Endothelial cell of umbilical vein (primary cell): Measurements from ENCODE around the gene WNT11. TPM values are rescaled to one million over a fixed set of nuclear protein-coding genes. Genes with fewer than 3 reads are reported as not detected.

ENCODE experiments used
- BruUV-seq: library from RNA; stranded (reverse); fragments of 400-500 nt; replicated peaks from 2 replicates; lab custom pipeline; 2021; lab: Mats Ljungman, UMichigan
- CTCF ChIA-PET: fragments of 300-600, 350-600 bp; sonication (Branson Sonifier 250); formaldehyde crosslinking; loops from one replicate; lab custom pipeline; 2021; ENCODE audit warnings: antibody characterized with exemption, inconsistent platforms; lab: Charles Lee
- POLR2A ChIA-PET: fragments of 300-600, 350-600 bp; sonication (Branson Sonifier 250); formaldehyde crosslinking; loops from one replicate; lab custom pipeline; 2021; ENCODE audit warnings: antibody characterized with exemption, inconsistent platforms; lab: Charles Lee
- DNase-seq: peaks from one replicate; pipeline ENCODE4 v3.0.0-alpha.2; 2011; ENCODE audit warnings: low read depth, low spot score
- FAIRE-seq: peaks from 2 replicates; lab custom pipeline; 2011; peaks lifted over from hg19 to GRCh38; lab: Jason Lieb, UNC
- H2AFZ ChIP-seq: 2 replicates; pipeline ENCODE4 v1.6.0; 2012; ENCODE audit warnings: low read depth, low read length, control low read depth, inconsistent platforms
- H3K27ac ChIP-seq: 2 replicates; pipeline ENCODE4 v1.5.1; 2011; ENCODE audit warnings: low read depth, mild to moderate bottlenecking, control low read depth, low read length, moderate library complexity; ENCODE audit not compliant: insufficient read depth
- H3K27me3 ChIP-seq, 2 experiments: 2 replicates each; pipeline versions ENCODE4 v1.6.0 to v1.6.1; 2011; ENCODE audit warnings: low read length in 2 of 2, mixed read lengths in 1 of 2; ENCODE audit not compliant: control insufficient read depth in 2 of 2, insufficient read depth in 2 of 2
- H3K36me3 ChIP-seq, 2 experiments: 2 replicates in 1 of 2; 3 replicates in 1 of 2; pipeline ENCODE4 v1.5.1; 2011; ENCODE audit warnings: low read length in 2 of 2, mild to moderate bottlenecking in 1 of 2, moderate library complexity in 1 of 2; ENCODE audit not compliant: control insufficient read depth in 2 of 2, insufficient read depth in 2 of 2; ENCODE audit errors: extremely low read depth in 1 of 2
- H3K4me1 ChIP-seq: 3 replicates; pipeline ENCODE4 v1.5.1; 2011; ENCODE audit warnings: mild to moderate bottlenecking, low read length; ENCODE audit not compliant: control insufficient read depth, insufficient read depth; ENCODE audit errors: extremely low read depth
- H3K4me2 ChIP-seq: 2 replicates; pipeline ENCODE4 v1.6.1; 2011; ENCODE audit warnings: low read length, control low read depth, mixed read lengths; ENCODE audit not compliant: insufficient read depth
- H3K4me3 ChIP-seq, 3 experiments: fragments of 200-600 bp in 1 of 3; sonication (generic), shearing (Covaris generic) in 1 of 3; replicated peaks in 1 of 3; 2 replicates each; pipeline ENCODE4 v1.5.1; 2011 to 2016; ENCODE audit warnings: control low read depth in 3 of 3, low read length in 3 of 3, mild to moderate bottlenecking in 2 of 3, inconsistent platforms in 1 of 3, low read depth in 1 of 3, moderate library complexity in 1 of 3; ENCODE audit not compliant: insufficient read depth in 1 of 3
- H3K79me2 ChIP-seq: 2 replicates; pipeline ENCODE4 v1.6.0; 2012; ENCODE audit warnings: low read length, inconsistent platforms; ENCODE audit not compliant: control insufficient read depth, insufficient read depth
- H3K9ac ChIP-seq: replicated peaks from 2 replicates; pipeline ENCODE3; 2011; ENCODE audit warnings: low read length, control low read depth; ENCODE audit not compliant: insufficient read depth; ENCODE audit errors: extremely low read depth
- H3K9me1 ChIP-seq: replicated peaks from 3 replicates; pipeline ENCODE4 v1.6.0; 2011; ENCODE audit warnings: mild to moderate bottlenecking, low read length; ENCODE audit not compliant: control insufficient read depth, insufficient read depth; ENCODE audit errors: extremely low read depth
- H3K9me3 ChIP-seq: replicated peaks from 2 replicates; pipeline ENCODE4 v1.5.1; 2012; ENCODE audit warnings: low read length, inconsistent platforms; ENCODE audit not compliant: control insufficient read depth, insufficient read depth
- H4K20me1 ChIP-seq: replicated peaks from 2 replicates; pipeline ENCODE3; 2011; ENCODE audit warnings: mild to moderate bottlenecking, low read length; ENCODE audit not compliant: control insufficient read depth, insufficient read depth; ENCODE audit errors: extremely low read depth
- CTCF ChIP-seq, 2 donors: IDR thresholded peaks; 1 replicate in 1 of 2; 2 replicates in 1 of 2; pipeline ENCODE4 v1.5.1; 2011; ENCODE audit warnings: low read length in 2 of 2, mild to moderate bottlenecking in 2 of 2, moderate library complexity in 2 of 2, control low read depth in 1 of 2, inconsistent platforms in 1 of 2, low read depth in 1 of 2; ENCODE audit not compliant: insufficient read depth in 1 of 2; ENCODE audit errors: extremely low read depth in 1 of 2
- EZH2 ChIP-seq: IDR thresholded peaks from 2 replicates; pipeline ENCODE4 v1.6.1; 2012; ENCODE audit warnings: borderline replicate concordance, low read depth, mild to moderate bottlenecking, moderate library complexity, low read length, inconsistent platforms; ENCODE audit not compliant: severe bottlenecking
- FOS ChIP-seq: IDR thresholded peaks from 2 replicates; pipeline ENCODE4 v1.6.1; 2011; ENCODE audit warnings: mild to moderate bottlenecking, low read length, moderate library complexity, borderline replicate concordance; ENCODE audit not compliant: insufficient read depth
- GATA2 ChIP-seq: IDR thresholded peaks from 2 replicates; pipeline ENCODE4 v1.7.0; 2011; ENCODE audit warnings: low read depth, mild to moderate bottlenecking, moderate library complexity, mixed read lengths, low read length; ENCODE audit not compliant: insufficient read length, insufficient read depth
- JUN ChIP-seq: IDR thresholded peaks from 2 replicates; pipeline ENCODE4 v1.6.1; 2011; ENCODE audit warnings: borderline replicate concordance, low read depth; ENCODE audit not compliant: insufficient read length, insufficient read depth
- MAX ChIP-seq: IDR thresholded peaks from 2 replicates; pipeline ENCODE4 v1.6.1; 2011; ENCODE audit not compliant: insufficient read depth, insufficient read length
- MYC ChIP-seq: IDR thresholded peaks from one replicate; pipeline ENCODE4 v1.6.1; 2011; ENCODE audit warnings: mild to moderate bottlenecking, low read depth, low read length
- POLR2A ChIP-seq: IDR thresholded peaks from 2 replicates; pipeline ENCODE4 v1.6.1; 2012; ENCODE audit warnings: low read depth, mild to moderate bottlenecking, control low read depth, low read length
- POLR2AphosphoS5 ChIP-seq: IDR thresholded peaks from 2 replicates; pipeline ENCODE4 v1.6.1; 2012; ENCODE audit warnings: low read depth, mild to moderate bottlenecking, control low read depth, low read length, moderate library complexity; ENCODE audit not compliant: insufficient read depth
- dilution Hi-C: fragments of 300-500 bp; cut with MboI; formaldehyde crosslinking; loops from one replicate; pipeline ENCODE4 v1.15.0; 2019; ENCODE audit warnings: low sequenced_read_pairs; ENCODE audit not compliant: extremely low pct_ligation_motif_present
- intact Hi-C: fragments of 100-400 bp; cut with micrococcal nuclease; formaldehyde crosslinking; loops from one replicate; pipeline ENCODE4 v1.10.0; 2022
- polyA plus RNA-seq, 4 experiments: library from polyadenylated mRNA; depleted of rRNA in 3 of 4; stranded (reverse) in 3 of 4; unstranded in 1 of 4; fragments of >200 nt; gene quantifications; 2 replicates each; pipeline versions ENCODE4 v1.2.1 to v1.2.3, GENCODE V29; 2011 to 2012; ENCODE audit warnings: missing spikeins in 1 of 4
- total RNA-seq: library from RNA; stranded (reverse); gene quantifications from 2 replicates; pipeline ENCODE4 v1.2.3, GENCODE V29; 2021

Gene WNT11
- total and polyA plus RNA-seq, 2 donors (not counting 3 experiments of a cell fraction or from before 2014, with no cell fraction given): not detected

GRCh38 chr11:76193219-76193618 is 13.1 kb downstream of the WNT11 start:
- Histone ChIP-seq H3K4me1 (no peaks in the 10 kb centered on the region), H3K79me2 (no peaks in the 10 kb centered on the region), H3K9ac (no peak overlapping the region), H3K4me2 (no peak overlapping the region), H3K27me3 (no peaks in the 10 kb centered on the region), H3K9me1 (no peaks in the 10 kb centered on the region), H4K20me1 (no peaks in the 10 kb centered on the region), H2AFZ (no peak overlapping the region), H3K27ac (no peak overlapping the region), H3K36me3 (no peaks in the 10 kb centered on the region), H3K9me3 (no peaks in the 10 kb centered on the region), H3K4me3 (no peak overlapping the region)
- FAIRE-seq: no peak
- intact Hi-C loops (no loop called here), dilution Hi-C loops (no loop called here)
- TF ChIP-seq POLR2AphosphoS5: no peak
- no peak for TF ChIP-seq MYC
- TF ChIP-seq FOS: no peak
- TF ChIP-seq POLR2A: no peak
- TF ChIP-seq CTCF (IDR thresholded peaks at IDR 0.05; ENCODE audit: extremely low read depth in 1 of 2, insufficient read depth in 1 of 2, low read depth in 1 of 2, low read length in 2 of 2): no peak
- TF ChIP-seq EZH2: no peak
- TF ChIP-seq JUN: no peak
- TF ChIP-seq MAX: no peak
- TF ChIP-seq GATA2: no peak
- no peak for DNase-seq
- ChIA-PET CTCF (interaction anchor here (1.1 to 1.9 kb wide), 2 partner anchors 25 to 41 kb away, joined by 3 to 6 read pairs; no protein-coding TSS in a partner anchor), POLR2A (no interaction called here)
- BruUV-seq: no TSS peak
